ENCODE results near the gene PIGH.

PIGH gene

GRCh38 chr14:67562025-67562775 lies 37.9 kb downstream of the PIGH start:
- H3K4me3 ChIP-seq (ENCODE audit: low read depth, low read length): no peak overlapping the region

GRCh38 chr14:67559639-67560038 lies 40.4 kb downstream of the PIGH start:
- no peaks in the 10 kb centered on the region for H3K36me3 ChIP-seq
- TF ChIP-seq CTCF (IDR thresholded peaks at IDR 0.05; ENCODE audit: low read depth, low read length): no peak
- H3K9me3 ChIP-seq (ENCODE audit: severe bottlenecking): no peaks in the 10 kb centered on the region
- H3K27me3 ChIP-seq (ENCODE audit: insufficient read depth, low read depth, severe bottlenecking): no peaks in the 10 kb centered on the region
- no peak for DNase-seq
- H3K27ac ChIP-seq: no peak overlapping the region
- H3K4me3 ChIP-seq (ENCODE audit: low read depth, low read length): no peak overlapping the region

More at GRCh38 chr14:67562025-67562775, 37.9 kb downstream of the PIGH start:
- Histone ChIP-seq H3K36me3 (no peaks in the 10 kb centered on the region), H3K27ac (no peak overlapping the region), H3K27me3 (ENCODE audit: insufficient read depth, low read depth, severe bottlenecking) (no peaks in the 10 kb centered on the region), H3K9me3 (ENCODE audit: severe bottlenecking) (no peaks in the 10 kb centered on the region)
- TF ChIP-seq CTCF (IDR thresholded peaks at IDR 0.05; ENCODE audit: low read depth, low read length): no peak
- no peak for DNase-seq

GRCh38 chr14:67557656-67558055 lies 42.4 kb downstream of the PIGH start:
- no peak for TF ChIP-seq CTCF (IDR thresholded peaks at IDR 0.05; ENCODE audit: low read depth, low read length)
- Histone ChIP-seq H3K9me3 (ENCODE audit: severe bottlenecking) (no peaks in the 10 kb centered on the region), H3K27ac (no peak overlapping the region), H3K27me3 (ENCODE audit: insufficient read depth, low read depth, severe bottlenecking) (no peaks in the 10 kb centered on the region), H3K36me3 (no peaks in the 10 kb centered on the region), H3K4me3 (ENCODE audit: low read depth, low read length) (no peak overlapping the region)
- DNase-seq: no peak

GRCh38 chr14:67557118-67557517 lies 43.0 kb downstream of the PIGH start:
- H3K27ac ChIP-seq: no peak overlapping the region
- H3K4me3 ChIP-seq (ENCODE audit: low read depth, low read length): no peak overlapping the region
- no peaks in the 10 kb centered on the region for H3K27me3 ChIP-seq (ENCODE audit: insufficient read depth, low read depth, severe bottlenecking)
- TF ChIP-seq CTCF (IDR thresholded peaks at IDR 0.05; ENCODE audit: low read depth, low read length): no peak
- H3K9me3 ChIP-seq (ENCODE audit: severe bottlenecking): no peaks in the 10 kb centered on the region
- DNase-seq: no peak
- H3K36me3 ChIP-seq: no peaks in the 10 kb centered on the region

- H3K27me3 ChIP-seq (ENCODE audit: insufficient read depth, low read depth, severe bottlenecking): no peaks in the 10 kb centered on the region
- DNase-seq: no peak
- TF ChIP-seq CTCF (IDR thresholded peaks at IDR 0.05; ENCODE audit: low read depth, low read length): no peak
- no peaks in the 10 kb centered on the region for H3K9me3 ChIP-seq (ENCODE audit: severe bottlenecking)
- H3K27ac ChIP-seq: no peak overlapping the region
- no peaks in the 10 kb centered on the region for H3K36me3 ChIP-seq
- no peak overlapping the region for H3K4me3 ChIP-seq (ENCODE audit: low read depth, low read length)
These were observed 43.4 kb downstream of the PIGH start for GRCh38 chr14:67556671-67557070.

Measured in WERI-Rb-1 (cell line).